Measurements from ENCODE around the gene ENTPD8.

The ENTPD8 gene

DNA sequence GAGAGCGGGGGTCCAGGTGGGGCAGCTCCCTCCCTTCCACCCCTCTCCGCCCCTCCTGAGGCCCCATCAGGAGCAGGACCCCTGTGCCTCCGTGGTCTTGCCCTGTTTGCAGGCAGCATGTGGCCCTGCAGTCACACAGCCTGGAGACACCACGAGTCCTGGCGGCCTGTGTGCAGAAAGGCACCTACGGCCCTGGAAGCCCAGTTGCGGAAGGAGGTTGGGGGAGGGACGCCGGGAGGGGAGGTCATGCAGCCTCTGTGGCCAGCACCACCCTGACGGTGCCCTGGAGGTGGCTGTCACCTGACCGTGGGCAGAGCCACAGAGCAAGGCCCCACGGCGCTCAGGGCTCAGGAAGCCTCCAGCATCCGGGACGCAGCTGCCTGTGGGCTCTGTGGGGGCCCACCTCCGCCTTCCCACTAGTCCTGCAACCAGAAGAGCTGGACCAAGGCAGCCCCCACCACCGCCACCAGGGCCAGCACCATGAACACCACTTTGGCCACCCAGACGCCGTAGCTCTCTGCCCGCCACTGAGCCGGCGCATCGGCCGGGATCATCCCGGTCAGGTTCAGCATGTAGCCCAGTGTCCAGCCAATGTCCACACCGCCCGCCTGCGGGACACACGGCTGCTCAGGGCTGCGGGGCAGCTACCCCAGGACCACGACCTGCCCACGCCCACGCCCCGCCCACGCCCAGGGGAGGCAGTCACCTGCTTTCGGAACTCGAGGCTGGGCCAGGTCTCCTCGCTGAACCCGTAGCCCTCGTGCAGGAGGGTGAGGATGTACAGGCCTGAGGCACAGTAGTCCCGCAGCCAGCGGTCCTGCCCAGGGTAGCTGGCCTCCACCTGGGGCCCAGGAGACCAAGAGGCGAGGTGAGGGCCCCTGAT is 6.4 kb downstream of the ENTPD8 start:
- H2BK12ac ChIP-seq (ENCODE audit: low read length), result peak overlapping the region; percentile 73
- peak overlapping the region; percentile 89 for H2BK15ac ChIP-seq (ENCODE audit: low read length)
- no peak for DNase-seq (ENCODE audit: low spot score)
- peak overlapping the region; percentile 75 for H2BK5ac ChIP-seq (ENCODE audit: low read length)
- H2BK120ac ChIP-seq (ENCODE audit: low read depth, low read length), result no peak overlapping the region
- peak overlapping the region; percentile 44 for H3K9ac ChIP-seq (ENCODE audit: low read depth, low read length, poor library complexity)
- no peak overlapping the region for H3K4me2 ChIP-seq (ENCODE audit: insufficient read depth, low read length, poor library complexity, severe bottlenecking)
- peak overlapping the region; percentile 71 for H3K14ac ChIP-seq (ENCODE audit: low read length)
- no peaks in the 10 kb centered on the region for H3K4me1 ChIP-seq (ENCODE audit: control insufficient read depth in 2 of 2, insufficient read depth in 1 of 2, low read depth in 1 of 2, low read length in 2 of 2)
- H3K27me3 ChIP-seq (ENCODE audit: control insufficient read depth in 3 of 3, insufficient read depth in 3 of 3, low read depth in 1 of 3, low read length in 3 of 3), result peaks cover 0 to 9% (median 0%) of the 10 kb centered on the region in 3 experiments
- H2AK5ac ChIP-seq (ENCODE audit: low read depth, low read length), result peak overlapping the region; percentile 63
- peaks cover 2% of the 10 kb centered on the region for H3K79me1 ChIP-seq (ENCODE audit: low read depth, low read length)
- no peak overlapping the region for H4K91ac ChIP-seq (ENCODE audit: low read depth, low read length, poor library complexity)
- H3K9me3 ChIP-seq (replicated peaks in 1 of 2; ENCODE audit: control insufficient read depth in 2 of 2, insufficient read depth in 1 of 2, low read depth in 1 of 2, low read length in 2 of 2), result no peaks in the 10 kb centered on the region
- peak overlapping the region; percentile 43 for H4K8ac ChIP-seq (ENCODE audit: low read depth, low read length)
- H2AFZ ChIP-seq (ENCODE audit: low read length), result no peak overlapping the region
- peak overlapping the region; percentile 85 for H3K23ac ChIP-seq (ENCODE audit: low read depth, low read length, poor library complexity)
- no peak overlapping the region for H3K4me3 ChIP-seq (ENCODE audit: low read length in 2 of 2)
- WGBS, 2 donors (ENCODE audit: extremely low coverage in 2 of 2, insufficient read length in 2 of 2, insufficient replicate concordance in 1 of 2), result no CpG with 5 or more reads among the region's 43 CpGs
- peak overlapping the region; percentile 66 for H3K4ac ChIP-seq (ENCODE audit: low read length)
- no peak overlapping the region for H3K27ac ChIP-seq (replicated peaks; ENCODE audit: low read length)
- H3K18ac ChIP-seq (ENCODE audit: low read length), result peak overlapping the region; percentile 57
- no peaks in the 10 kb centered on the region for H3K36me3 ChIP-seq (replicated peaks in 1 of 2; ENCODE audit: control insufficient read depth in 2 of 2, insufficient read depth in 2 of 2, low read length in 2 of 2)

DNA sequence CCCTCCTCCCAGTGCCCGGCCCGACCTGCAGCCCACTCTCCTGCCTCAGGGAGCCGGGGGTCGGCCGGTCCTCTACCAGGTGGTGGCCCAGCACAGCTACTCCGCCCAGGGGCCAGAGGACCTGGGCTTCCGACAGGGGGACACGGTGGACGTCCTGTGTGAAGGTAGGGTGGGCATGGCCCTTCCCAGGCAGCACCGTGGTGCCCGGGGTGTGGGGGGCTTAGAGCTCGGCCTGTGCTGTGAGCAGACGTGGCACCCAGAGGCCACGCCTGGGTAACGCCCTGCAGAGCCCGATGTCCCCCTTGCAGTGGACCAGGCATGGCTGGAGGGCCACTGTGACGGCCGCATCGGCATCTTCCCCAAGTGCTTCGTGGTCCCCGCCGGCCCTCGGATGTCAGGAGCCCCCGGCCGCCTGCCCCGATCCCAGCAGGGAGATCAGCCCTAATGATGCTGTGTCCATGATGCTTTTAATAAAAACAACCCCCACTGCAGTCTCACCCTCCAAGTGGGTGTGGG is 7.2 kb downstream of the ENTPD8 start:
- Histone ChIP-seq H3K18ac (ENCODE audit: low read length) (no peak overlapping the region), H3K23ac (ENCODE audit: low read depth, low read length, poor library complexity) (peak overlapping the region; percentile 43), H3K4me1 (ENCODE audit: control insufficient read depth in 2 of 2, insufficient read depth in 1 of 2, low read depth in 1 of 2, low read length in 2 of 2) (no peaks in the 10 kb centered on the region), H2AFZ (ENCODE audit: low read length) (no peak overlapping the region), H3K36me3 (replicated peaks in 1 of 2; ENCODE audit: control insufficient read depth in 2 of 2, insufficient read depth in 2 of 2, low read length in 2 of 2) (no peaks in the 10 kb centered on the region), H2BK15ac (ENCODE audit: low read length) (peak overlapping the region; percentile 85), H2BK12ac (ENCODE audit: low read length) (peak overlapping the region; percentile 41), H3K27ac (replicated peaks; ENCODE audit: low read length) (no peak overlapping the region), H3K9ac (ENCODE audit: low read depth, low read length, poor library complexity) (no peak overlapping the region), H3K4ac (ENCODE audit: low read length) (no peak overlapping the region), H3K79me1 (ENCODE audit: low read depth, low read length) (peaks cover 4% of the 10 kb centered on the region), H3K27me3 (ENCODE audit: control insufficient read depth in 3 of 3, insufficient read depth in 3 of 3, low read depth in 1 of 3, low read length in 3 of 3) (peaks cover 0 to 9% (median 0%) of the 10 kb centered on the region in 3 experiments), H4K8ac (ENCODE audit: low read depth, low read length) (no peak overlapping the region), H3K9me3 (replicated peaks in 1 of 2; ENCODE audit: control insufficient read depth in 2 of 2, insufficient read depth in 1 of 2, low read depth in 1 of 2, low read length in 2 of 2) (no peaks in the 10 kb centered on the region), H2AK5ac (ENCODE audit: low read depth, low read length) (peak overlapping the region; percentile 90), H3K4me3 (ENCODE audit: low read length in 2 of 2) (no peak overlapping the region), H3K4me2 (ENCODE audit: insufficient read depth, low read length, poor library complexity, severe bottlenecking) (no peak overlapping the region), H3K14ac (ENCODE audit: low read length) (no peak overlapping the region), H2BK120ac (ENCODE audit: low read depth, low read length) (no peak overlapping the region), H4K91ac (ENCODE audit: low read depth, low read length, poor library complexity) (no peak overlapping the region), H2BK5ac (ENCODE audit: low read length) (no peak overlapping the region)
- no CpG with 5 or more reads among the region's 26 CpGs for WGBS, 2 donors (ENCODE audit: extremely low coverage in 2 of 2, insufficient read length in 2 of 2, insufficient replicate concordance in 1 of 2)
- DNase-seq (ENCODE audit: low spot score), result no peak

DNA sequence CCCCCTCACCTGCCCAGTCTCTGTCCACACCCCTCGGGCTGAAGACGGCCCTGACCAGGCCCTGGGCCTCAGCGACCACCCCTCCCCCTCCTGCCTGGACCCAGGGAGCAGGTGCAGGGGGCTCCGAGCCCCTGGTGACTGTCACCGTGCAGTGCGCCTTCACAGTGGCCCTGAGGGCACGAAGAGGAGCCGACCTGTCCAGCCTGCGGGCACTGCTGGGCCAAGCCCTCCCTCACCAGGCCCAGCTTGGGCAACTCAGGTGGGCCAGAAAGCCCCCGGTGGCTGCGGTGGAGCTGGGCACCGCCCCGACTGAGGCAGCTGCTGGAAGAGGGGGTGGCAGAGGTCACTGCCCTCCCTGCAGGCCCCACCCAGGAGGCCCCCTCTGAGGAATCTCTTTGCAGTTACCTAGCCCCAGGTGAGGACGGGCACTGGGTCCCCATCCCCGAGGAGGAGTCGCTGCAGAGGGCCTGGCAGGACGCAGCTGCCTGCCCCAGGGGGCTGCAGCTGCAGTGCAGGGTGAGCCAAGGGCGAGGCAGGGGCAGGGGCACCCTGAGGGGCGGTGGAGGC is 7.7 kb downstream of the ENTPD8 start:
- Histone ChIP-seq H4K8ac (ENCODE audit: low read depth, low read length) (peak overlapping the region; percentile 43), H2BK12ac (ENCODE audit: low read length) (peak overlapping the region; percentile 41), H3K4me3 (ENCODE audit: low read length in 2 of 2) (no peak overlapping the region), H3K14ac (ENCODE audit: low read length) (no peak overlapping the region), H3K79me1 (ENCODE audit: low read depth, low read length) (peaks cover 4% of the 10 kb centered on the region), H3K18ac (ENCODE audit: low read length) (peak overlapping the region; percentile 57), H3K23ac (ENCODE audit: low read depth, low read length, poor library complexity) (peak overlapping the region; percentile 17), H3K4me2 (ENCODE audit: insufficient read depth, low read length, poor library complexity, severe bottlenecking) (no peak overlapping the region), H3K9ac (ENCODE audit: low read depth, low read length, poor library complexity) (no peak overlapping the region), H3K4me1 (ENCODE audit: control insufficient read depth in 2 of 2, insufficient read depth in 1 of 2, low read depth in 1 of 2, low read length in 2 of 2) (no peaks in the 10 kb centered on the region), H3K9me3 (replicated peaks in 1 of 2; ENCODE audit: control insufficient read depth in 2 of 2, insufficient read depth in 1 of 2, low read depth in 1 of 2, low read length in 2 of 2) (no peaks in the 10 kb centered on the region), H2BK120ac (ENCODE audit: low read depth, low read length) (no peak overlapping the region), H2AK5ac (ENCODE audit: low read depth, low read length) (peak overlapping the region; percentile 90), H2BK5ac (ENCODE audit: low read length) (no peak overlapping the region), H2AFZ (ENCODE audit: low read length) (no peak overlapping the region), H4K91ac (ENCODE audit: low read depth, low read length, poor library complexity) (no peak overlapping the region), H3K27me3 (ENCODE audit: control insufficient read depth in 3 of 3, insufficient read depth in 3 of 3, low read depth in 1 of 3, low read length in 3 of 3) (peaks cover 0 to 9% (median 0%) of the 10 kb centered on the region in 3 experiments), H2BK15ac (ENCODE audit: low read length) (no peak overlapping the region), H3K36me3 (replicated peaks in 1 of 2; ENCODE audit: control insufficient read depth in 2 of 2, insufficient read depth in 2 of 2, low read length in 2 of 2) (no peaks in the 10 kb centered on the region), H3K4ac (ENCODE audit: low read length) (no peak overlapping the region), H3K27ac (replicated peaks; ENCODE audit: low read length) (no peak overlapping the region)
- WGBS, 2 donors (ENCODE audit: extremely low coverage in 2 of 2, insufficient read length in 2 of 2, insufficient replicate concordance in 1 of 2), result no CpG with 5 or more reads among the region's 19 CpGs
- DNase-seq (ENCODE audit: low spot score), result no peak
